Urinary bladder (tissue), 4 donors: ENCODE data around the gene UIMC1. TPM values are rescaled to one million over a fixed set of nuclear protein-coding genes. Genes with fewer than 3 reads are reported as not detected.

ENCODE experiments used
- DNase-seq: peaks from one replicate; pipeline ENCODE4 v3.0.0-alpha.2; 2015; ENCODE audit errors: extremely low spot score
- H3K27ac ChIP-seq: one replicate; pipeline ENCODE4 v1.5.1; 2013; ENCODE audit warnings: low read depth, mild to moderate bottlenecking, moderate library complexity
- H3K36me3 ChIP-seq: one replicate; pipeline ENCODE4 v1.6.1; 2013; ENCODE audit warnings: mild to moderate bottlenecking, moderate library complexity; ENCODE audit not compliant: insufficient read depth
- H3K4me1 ChIP-seq: one replicate; pipeline ENCODE4 v1.6.1; 2013; ENCODE audit warnings: mild to moderate bottlenecking, moderate library complexity; ENCODE audit not compliant: insufficient read depth
- H3K4me3 ChIP-seq: one replicate; pipeline ENCODE4 v1.5.1; 2013; ENCODE audit warnings: low read depth, low read length
- whole genome bisulfite sequencing: extraction: QIAGEN DNeasy Blood & Tissue Kit; methylation state at CpG from one replicate; pipeline ENCODE4 v1.1.7; 2013; 5-methylcytosine and 5-hydroxymethylcytosine counted together
- polyA plus RNA-seq: library from polyadenylated mRNA; stranded (reverse); fragments of 200-250 nt; gene quantifications from one replicate; pipeline ENCODE4 v1.2.3, GENCODE V29; 2013
- total RNA-seq: library from RNA; depleted of rRNA; stranded (reverse); fragments of >200 nt; gene quantifications from one replicate; pipeline ENCODE4 v1.2.3, GENCODE V29; 2014
- donor health status: healthy with polysubstance abuse.
- donor health status: healthy.

Gene UIMC1
- total and polyA plus RNA-seq, 2 donors, result 36.3 to 48.9 TPM

- no peak overlapping the region for H3K27ac ChIP-seq
- H3K4me3 ChIP-seq, result no peak overlapping the region
- no peaks in the 10 kb centered on the region for H3K4me1 ChIP-seq
- peaks cover 2% of the 10 kb centered on the region for H3K36me3 ChIP-seq
- no peak for DNase-seq
- 69% methylated on average over 7 of the region's 7 CpGs for WGBS
Measured at GRCh38 chr5:176900780-176901204, 105.8 kb downstream of the UIMC1 start.

GRCh38 chr5:176899946-176900779 lies 106.4 kb downstream of the UIMC1 start:
- Histone ChIP-seq H3K36me3 (peaks cover 2% of the 10 kb centered on the region), H3K4me3 (no peak overlapping the region), H3K4me1 (no peaks in the 10 kb centered on the region), H3K27ac (no peak overlapping the region)
- no peak for DNase-seq
- 79% methylated on average over 4 of the region's 4 CpGs for WGBS

GRCh38 chr5:176899296-176899891 lies 107.2 kb downstream of the UIMC1 start, which contains the start of gene HK3:
Gene HK3 (minus strand): TSS chr5:176899346. CDS start chr5:176896159, 3,187 bp downstream.
- 77% methylated on average over 9 of the region's 9 CpGs for WGBS
- Histone ChIP-seq H3K4me3 (no peak within 1 kb of the TSS), H3K27ac (no peak within 1 kb of the TSS), H3K4me1 (no peaks in the 10 kb centered on the region), H3K36me3 (peaks cover 2% of the 10 kb centered on the region)
- DNase-seq, result no peak

GRCh38 chr5:176897263-176897662 lies 109.3 kb downstream of the UIMC1 start:
- no peaks in the 10 kb centered on the region for H3K36me3 ChIP-seq
- H3K4me3 ChIP-seq, result no peak overlapping the region
- no peaks in the 10 kb centered on the region for H3K4me1 ChIP-seq
- WGBS, result 56% methylated on average over 3 of the region's 3 CpGs
- no peak for DNase-seq
- no peak overlapping the region for H3K27ac ChIP-seq

GRCh38 chr5:176895831-176896230 lies 110.7 kb downstream of the UIMC1 start:
- no peak for DNase-seq
- Histone ChIP-seq H3K36me3 (no peaks in the 10 kb centered on the region), H3K4me3 (no peak overlapping the region), H3K27ac (no peak overlapping the region), H3K4me1 (no peaks in the 10 kb centered on the region)
- WGBS, result 83% methylated on average over 4 of the region's 4 CpGs

- Histone ChIP-seq H3K27ac (no peak overlapping the region), H3K4me3 (no peak overlapping the region), H3K36me3 (no peaks in the 10 kb centered on the region), H3K4me1 (no peaks in the 10 kb centered on the region)
- WGBS, result 89% methylated on average over 6 of the region's 6 CpGs
- DNase-seq, result no peak
Measured at GRCh38 chr5:176894298-176894697, 112.3 kb downstream of the UIMC1 start.

- 55% methylated on average over 3 of the region's 3 CpGs for WGBS
- no peak for DNase-seq
- Histone ChIP-seq H3K27ac (no peak overlapping the region), H3K4me3 (no peak overlapping the region), H3K4me1 (no peaks in the 10 kb centered on the region), H3K36me3 (no peaks in the 10 kb centered on the region)
Measured at GRCh38 chr5:176892663-176893062, 113.9 kb downstream of the UIMC1 start.

- no peak for DNase-seq
Measured at GRCh38 chr5:176891331-176891958, 115.1 kb downstream of the UIMC1 start.

GRCh38 chr5:176890455-176891330 lies 115.9 kb downstream of the UIMC1 start:
- WGBS, result 81% methylated on average over 9 of the region's 9 CpGs
- Histone ChIP-seq H3K36me3 (no peaks in the 10 kb centered on the region), H3K4me3 (no peak overlapping the region), H3K4me1 (no peaks in the 10 kb centered on the region), H3K27ac (no peak overlapping the region)
- no peak for DNase-seq

More at GRCh38 chr5:176891331-176891958, 115.1 kb downstream of the UIMC1 start:
- 76% methylated on average over 9 of the region's 9 CpGs for WGBS
- no peak overlapping the region for H3K27ac ChIP-seq
- no peak overlapping the region for H3K4me3 ChIP-seq
- H3K36me3 ChIP-seq, result no peaks in the 10 kb centered on the region
- H3K4me1 ChIP-seq, result no peaks in the 10 kb centered on the region

GRCh38 chr5:176889321-176890280 lies 117.0 kb downstream of the UIMC1 start:
- WGBS, result 91% methylated on average over 24 of the region's 24 CpGs
- H3K4me1 ChIP-seq, result no peaks in the 10 kb centered on the region
- H3K27ac ChIP-seq, result no peak overlapping the region
- no peak overlapping the region for H3K4me3 ChIP-seq
- H3K36me3 ChIP-seq, result no peaks in the 10 kb centered on the region
- no peak for DNase-seq

- Histone ChIP-seq H3K27ac (no peak overlapping the region), H3K4me1 (no peaks in the 10 kb centered on the region), H3K4me3 (no peak overlapping the region), H3K36me3 (no peaks in the 10 kb centered on the region)
- 93% methylated on average over 1 of the region's 1 CpG for WGBS
- no peak for DNase-seq
Measured at GRCh38 chr5:176888865-176889165, 117.8 kb downstream of the UIMC1 start.

GRCh38 chr5:176888016-176888864 lies 118.3 kb downstream of the UIMC1 start:
- no peak overlapping the region for H3K4me3 ChIP-seq
- DNase-seq, result no peak
- WGBS, result 90% methylated on average over 27 of the region's 27 CpGs
- no peaks in the 10 kb centered on the region for H3K4me1 ChIP-seq
- H3K36me3 ChIP-seq, result no peaks in the 10 kb centered on the region
- no peak overlapping the region for H3K27ac ChIP-seq
